K562 (cell line): ENCODE data around the gene NKAIN4. TPM values are rescaled to one million over a fixed set of nuclear protein-coding genes. Genes with fewer than 3 reads are reported as not detected.
A peak's percentile ranks its signal among the peaks of the same experiment; 100 is the strongest.

Source experiments
- ATAC-seq: fragments of 200-7000 bp; cut with Tn5 transposase; 3 replicates; pipeline ENCODE4 v1.9.1; 2020; ENCODE audit warnings: moderate library complexity
- BruUV-seq: library from RNA; stranded (reverse); fragments of 400-500 nt; replicated peaks from 2 replicates; lab custom pipeline; 2021; lab: Mats Ljungman, UMichigan
- CTCF ChIA-PET: fragments of 300-600 bp; formaldehyde crosslinking; extraction: SDS; loops from one replicate; lab custom pipeline; 2021; ENCODE audit warnings: low intra/inter-chr PET ratio; lab: Yijun Ruan, JAX
- POLR2A ChIA-PET: fragments of 300-600, 350-650 bp; sonication (Branson Sonifier 250); formaldehyde crosslinking; extraction: SDS; loops from one replicate; lab custom pipeline; 2021; ENCODE audit warnings: antibody characterized with exemption, inconsistent platforms; lab: Yijun Ruan, JAX
- DNase-seq, 4 experiments: peaks; one replicate each; pipeline versions ENCODE4 v3.0.0 to v3.0.0-alpha.2; 2011 to 2018; ENCODE audit warnings: low spot score in 3 of 4, mixed read lengths in 3 of 4; ENCODE audit errors: extremely low read depth in 1 of 4
- FAIRE-seq: peaks from 2 replicates; lab custom pipeline; 2011; peaks lifted over from hg19 to GRCh38; lab: Jason Lieb, UNC
- H2AFZ ChIP-seq: 2 replicates; pipeline ENCODE4 v1.6.0; 2011; ENCODE audit warnings: low read depth, low read length, control low read depth, inconsistent platforms
- H3K27ac ChIP-seq: fragments of 200-600 bp; 3 replicates; pipeline ENCODE4 v1.8.0; 2011; ENCODE audit warnings: low read depth, mild to moderate bottlenecking, control low read depth, inconsistent platforms, low read length, moderate library complexity, mixed read lengths; ENCODE audit errors: extremely low read depth
- H3K27me3 ChIP-seq, 2 experiments: fragments of 300-600 bp in 1 of 2; 2 replicates in 1 of 2; 3 replicates in 1 of 2; pipeline versions ENCODE4 v1.6.0 to v1.8.0; 2011; ENCODE audit warnings: inconsistent platforms in 2 of 2, low read length in 2 of 2, mild to moderate bottlenecking in 1 of 2, mixed read lengths in 1 of 2, moderate library complexity in 1 of 2; ENCODE audit not compliant: control insufficient read depth in 2 of 2, insufficient read depth in 2 of 2
- H3K36me3 ChIP-seq: fragments of 300-600 bp; 3 replicates; pipeline ENCODE4 v1.8.0; 2011; ENCODE audit warnings: mild to moderate bottlenecking, low read length, inconsistent platforms; ENCODE audit not compliant: control insufficient read depth, insufficient read depth
- H3K4me1 ChIP-seq, 2 experiments: fragments of 200-600 bp in 1 of 2; replicated peaks in 1 of 2; 2 replicates in 1 of 2; 3 replicates in 1 of 2; pipeline versions ENCODE4 v1.5.1 to v1.8.0; 2011; ENCODE audit warnings: inconsistent platforms in 2 of 2, low read length in 2 of 2, mild to moderate bottlenecking in 1 of 2, mixed read lengths in 1 of 2, moderate library complexity in 1 of 2; ENCODE audit not compliant: control insufficient read depth in 2 of 2, insufficient read depth in 2 of 2
- H3K4me2 ChIP-seq: 2 replicates; pipeline ENCODE4 v1.6.1; 2011; ENCODE audit warnings: low read length, control low read depth, inconsistent platforms, mixed read lengths; ENCODE audit not compliant: insufficient read depth
- H3K4me3 ChIP-seq: fragments of 200-600 bp; sonication (generic), shearing (Covaris generic); 2 replicates; pipeline ENCODE4 v1.5.1; 2016; ENCODE audit warnings: control low read depth, inconsistent platforms
- H3K79me2 ChIP-seq: fragments of 200-600 bp; 3 replicates; pipeline ENCODE4 v1.8.0; 2011; ENCODE audit warnings: low read length, inconsistent platforms; ENCODE audit not compliant: control insufficient read depth, insufficient read depth
- H3K9ac ChIP-seq, 2 experiments: 2 replicates each; pipeline versions ENCODE4 v1.6.0 to v1.6.1; 2011; ENCODE audit warnings: low read depth in 2 of 2, low read length in 2 of 2, control low read depth in 1 of 2, inconsistent platforms in 1 of 2, mild to moderate bottlenecking in 1 of 2, mixed read lengths in 1 of 2; ENCODE audit not compliant: insufficient read depth in 1 of 2
- H3K9me1 ChIP-seq: one replicate; pipeline ENCODE4 v1.6.0; 2011; ENCODE audit warnings: inconsistent platforms, mild to moderate bottlenecking, low read length, moderate library complexity; ENCODE audit not compliant: control insufficient read depth, insufficient read depth
- H3K9me3 ChIP-seq: replicated peaks from 2 replicates; pipeline ENCODE4 v1.5.1; 2011; ENCODE audit warnings: low read depth, low read length, inconsistent platforms; ENCODE audit not compliant: control insufficient read depth, insufficient read depth
- H4K20me1 ChIP-seq: replicated peaks from 2 replicates; pipeline ENCODE4 v1.6.1; 2011; ENCODE audit warnings: low read length, inconsistent platforms, mixed read lengths; ENCODE audit not compliant: control insufficient read depth, insufficient read depth
- C11orf30 ChIP-seq: fragments of 450-650 bp; IDR thresholded peaks from 2 replicates; pipeline ENCODE4 v1.6.1; 2016; ENCODE audit warnings: low read depth, mild to moderate bottlenecking
- MYC ChIP-seq, 2 experiments: fragments of 250-450 bp in 1 of 2; sonication (Bioruptor Pico) in 1 of 2; IDR thresholded peaks; 2 replicates each; pipeline versions ENCODE4 v1.5.1 to v1.6.1; 2012 to 2021; ENCODE audit warnings: low read depth in 2 of 2, borderline replicate concordance in 1 of 2, improper control_type of control experiment in 1 of 2, low read length in 1 of 2, mild to moderate bottlenecking in 1 of 2, moderate library complexity in 1 of 2
- NFIC ChIP-seq: fragments of 450-650 bp; IDR thresholded peaks from 2 replicates; pipeline ENCODE4 v1.6.1; 2017; ENCODE audit warnings: mild to moderate bottlenecking, inconsistent platforms
- NR1H2 ChIP-seq: sonication (generic); formaldehyde crosslinking; IDR thresholded peaks from 2 replicates; pipeline ENCODE4 v1.4.0; 2020; ENCODE audit warnings: mild to moderate bottlenecking, missing genetic modification reagents
- NR2C2 ChIP-seq, 2 experiments: fragments of 200-800 bp in 1 of 2; sonication (Bioruptor generic) in 1 of 2; sonication (generic) in 1 of 2; formaldehyde crosslinking in 1 of 2; IDR thresholded peaks; 2 replicates each; pipeline versions ENCODE4 v1.6.1 to v1.8.0; 2016 to 2022; ENCODE audit warnings: mild to moderate bottlenecking in 1 of 2, missing compliant biosample characterization in 1 of 2, missing genetic modification characterization in 1 of 2, missing genetic modification reagents in 1 of 2
- NUFIP1 ChIP-seq: fragments of 450-650 bp; IDR thresholded peaks from 2 replicates; pipeline ENCODE4 v1.6.1; 2018; ENCODE audit not compliant: partially characterized antibody
- ZNF583 ChIP-seq: fragments of 250-450 bp; sonication (Bioruptor Pico); IDR thresholded peaks from 2 replicates; pipeline ENCODE4 v1.4.0; 2020
- WGBS: fragments of 100-300 bp; shearing (Covaris generic); methylation state at CpG from one replicate; pipeline ENCODE4 v1.1.6; 2016; ENCODE audit warnings: low coverage, mixed read lengths; ENCODE audit not compliant: insufficient coverage; ENCODE audit errors: missing lambda C conversion rate; 5-methylcytosine and 5-hydroxymethylcytosine counted together
- in situ Hi-C: fragments of 300-500 bp; cut with MboI; formaldehyde crosslinking; loops from 4 replicates; pipeline ENCODE4 v1.15.0; 2018; ENCODE audit warnings: inconsistent platforms, mixed read lengths
- intact Hi-C: fragments of 100-400 bp; cut with micrococcal nuclease; formaldehyde crosslinking; loops from 2 replicates; pipeline ENCODE4 v1.14.2; 2022
- polyA plus RNA-seq, 8 experiments: library from polyadenylated mRNA; depleted of rRNA in 4 of 8; stranded (reverse) in 5 of 8; unstranded in 3 of 8; fragments of >200 nt; fragmentation: Nextera tagmentation in 2 of 8; fragmentation: Illumina TruSeq in 1 of 8; extraction: Ambion mirVana in 2 of 8; extraction: Trizol in 1 of 8; gene quantifications; 2 replicates each; pipeline versions ENCODE4 v1.2.1 to v1.2.3, GENCODE V29; 2011 to 2014; ENCODE audit warnings: inconsistent platforms in 1 of 8, missing spikeins in 1 of 8
- total RNA-seq, 7 experiments: library from RNA; depleted of rRNA in 6 of 7; stranded (reverse); fragments of >200 nt in 6 of 7; fragmentation: Illumina TruSeq in 2 of 7; extraction: Trizol in 2 of 7; gene quantifications; 2 replicates each; pipeline versions ENCODE4 v1.2.1 to v1.2.3, GENCODE V29; 2011 to 2021; ENCODE audit warnings: low replicate concordance in 1 of 7

Gene NKAIN4
- total and polyA plus RNA-seq, 9 of the 15 experiments (the other 6 are each of a cell fraction or from before 2014, with no cell fraction given), result not detected

DNA sequence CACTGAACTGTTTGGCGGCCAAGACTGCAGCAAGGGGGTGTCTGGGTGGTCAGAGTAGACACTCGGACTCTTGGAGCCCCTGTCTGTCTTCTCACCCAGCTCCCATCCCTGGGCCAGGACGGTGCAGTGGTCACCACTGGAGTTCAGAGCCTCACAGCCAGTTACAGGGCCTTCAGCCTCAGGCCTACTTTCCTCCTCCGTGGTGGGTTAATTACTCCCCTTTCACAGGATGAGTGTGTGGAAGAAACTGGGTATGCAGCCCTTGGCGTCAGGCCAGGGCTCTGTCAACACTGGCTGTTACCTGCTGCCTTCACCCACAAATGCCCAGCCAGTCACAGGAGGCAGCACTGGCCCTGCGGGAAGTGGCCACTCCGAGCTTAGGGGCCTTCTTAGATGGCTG lies 36.6 kb downstream of the NKAIN4 start:
- no peak for FAIRE-seq
- Histone ChIP-seq H3K27ac (no peak overlapping the region), H3K9me3 (no peaks in the 10 kb centered on the region), H3K79me2 (peaks cover 31% of the 10 kb centered on the region), H3K27me3 (peaks cover 0 to 26% of the 10 kb centered on the region in 2 experiments; a peak in 3 of 5 replicates), H3K4me1 (peaks cover 17 to 41% of the 10 kb centered on the region in 2 experiments; a peak in 4 of 5 replicates), H4K20me1 (peaks cover 4% of the 10 kb centered on the region; the same call in 1 of the 2 replicates), H3K9me1 (no peaks in the 10 kb centered on the region), H3K4me2 (no peak overlapping the region), H3K4me3 (no peak overlapping the region), H3K9ac (0 out of 4 replicates have a peak overlapping the region, but pooled peaks of 1 of the 2 experiments have one; percentile 29), H3K36me3 (peaks cover 25% of the 10 kb centered on the region), H2AFZ (no peak overlapping the region)
- ChIA-PET CTCF (interaction anchor here (0.9 kb wide), 1 partner anchor 164 kb away, joined by 3 read pairs; no protein-coding TSS in a partner anchor), POLR2A (interaction anchor here (0.7 to 1.5 kb wide), 2 partner anchors 21 to 137 kb away, joined by 3 to 8 read pairs; no protein-coding TSS in a partner anchor)
- 60% methylated on average over 7 of the region's 7 CpGs for WGBS
- TF ChIP-seq MYC (IDR thresholded peaks at IDR 0.05; ENCODE audit: low read depth, low read length), result no peak
- TF ChIP-seq MYC (CRISPR knock-in tag; IDR thresholded peaks at IDR 0.05; ENCODE audit: borderline replicate concordance, low read depth), result no peak
- TF ChIP-seq NFIC, result peak; percentile 70
- intact Hi-C loops, result no loop called here
- DNase-seq, result no peak
- no peak for ATAC-seq
- in situ Hi-C loops, result no loop called here
- no TSS peak for BruUV-seq

- ChIA-PET CTCF (no interaction called here), POLR2A (interaction anchor here (0.6 kb wide), 1 partner anchor 220 kb away, joined by 3 read pairs; no protein-coding TSS in a partner anchor)
- H3K4me3 ChIP-seq, result peak overlapping the region; percentile 90; the same call in 1 of the 2 replicates
- no peaks in the 10 kb centered on the region for H3K9me3 ChIP-seq
- peaks cover 32% of the 10 kb centered on the region for H3K36me3 ChIP-seq
- DNase-seq (no peak), ATAC-seq (0 out of 3 replicates have a peak, but pooled peaks have one; percentile 2), FAIRE-seq (no peak)
- 67% methylated on average over 13 of the region's 13 CpGs for WGBS
- H3K27ac ChIP-seq, result no peak overlapping the region; the same call in 1 of the 3 replicates
- H3K9me1 ChIP-seq, result no peaks in the 10 kb centered on the region
- TF ChIP-seq ZNF583 (CRISPR knock-in tag) (no peak), NUFIP1 (no peak), C11orf30 (no peak), NR1H2 (CRISPR knock-in tag) (no peak), NR2C2 (CRISPR knock-in tag; IDR thresholded peaks at IDR 0.05) (no peak), NR2C2 (tag; IDR thresholded peaks at IDR 0.05) (no peak)
- peak overlapping the region; percentile 68 to 89; a peak in 3 of 4 replicates for H3K9ac ChIP-seq
- peak overlapping the region; percentile 99 for H2AFZ ChIP-seq
- intact Hi-C loops (no loop called here), in situ Hi-C loops (no loop called here)
- peak overlapping the region; percentile 76 for H3K4me2 ChIP-seq
- no TSS peak for BruUV-seq
- peaks cover 0 to 20% of the 10 kb centered on the region in 2 experiments; a peak in 3 of 5 replicates for H3K27me3 ChIP-seq
- peaks cover 38% of the 10 kb centered on the region for H3K79me2 ChIP-seq
- H3K4me1 ChIP-seq, result peaks cover 17 to 41% of the 10 kb centered on the region in 2 experiments; a peak in 4 of 5 replicates
- H4K20me1 ChIP-seq, result peaks cover 4% of the 10 kb centered on the region; the same call in 1 of the 2 replicates
Observed at GRCh38 chr20:63216849-63217471, 37.3 kb downstream of the NKAIN4 start.
